ENCODE measurements around the gene CCDC74B. TPM values are rescaled to one million over a fixed set of nuclear protein-coding genes. Genes with fewer than 3 reads are reported as not detected.
A peak's percentile ranks its signal among the peaks of the same experiment; 100 is the strongest.
"Not testable (repeated sequence)": the region's sequence is repeated elsewhere in the genome, so short reads cannot be mapped to it uniquely, and the experiment has no call there.

CCDC74B gene
- total and polyA plus RNA-seq, 5 experiments from 2014 or later = 0.49 to 0.57 TPM; not detected in 3

- POLR2A ChIA-PET, H3K9me3 Mint-ChIP-seq, ATAC-seq, DNase-seq, H3K27ac Mint-ChIP-seq, H3K27me3 Mint-ChIP-seq: not testable (repeated sequence)
- H3K36me3 Mint-ChIP-seq = peaks cover 0 to 50% (median 7%) of the 10 kb centered on the region in 3 donors
- peak overlapping the region in 1 of 10 donors; percentile 20 for H3K4me3 Mint-ChIP-seq
- H3K4me1 Mint-ChIP-seq = peaks cover 0 to 12% (median 2%) of the 10 kb centered on the region in 4 donors
Observed at GRCh38 chr2:130160838-130161705, 16.2 kb upstream of the CCDC74B start.

GRCh38 chr2:130160131-130160530, 15.2 kb upstream of the CCDC74B start:
- no peak for ATAC-seq
- Mint-ChIP-seq H3K4me1 (peaks cover 0 to 12% (median 2%) of the 10 kb centered on the region in 4 donors), H3K4me3 (no peak overlapping the region), H3K9me3 (no peaks in the 10 kb centered on the region), H3K27me3 (no peaks in the 10 kb centered on the region), H3K27ac (peak overlapping the region in 1 of 10 donors; percentile 89), H3K36me3 (peaks cover 0 to 43% (median 4%) of the 10 kb centered on the region in 3 donors)
- POLR2A ChIA-PET = no interaction called here
- no peak for DNase-seq

- DNase-seq, ATAC-seq, H3K9me3 Mint-ChIP-seq, POLR2A ChIA-PET, H3K27me3 Mint-ChIP-seq, H3K4me3 Mint-ChIP-seq: not testable (repeated sequence)
- H3K36me3 Mint-ChIP-seq = peaks cover 0 to 37% (median 4%) of the 10 kb centered on the region in 3 donors
- peak overlapping the region in 1 of 10 donors; percentile 89 for H3K27ac Mint-ChIP-seq
- H3K4me1 Mint-ChIP-seq = peaks cover 0 to 12% (median 2%) of the 10 kb centered on the region in 4 donors
Observed at GRCh38 chr2:130159376-130159775, 14.5 kb upstream of the CCDC74B start.

- DNase-seq (no peak), ATAC-seq (no peak)
- H3K27me3 Mint-ChIP-seq = no peaks in the 10 kb centered on the region
- no peaks in the 10 kb centered on the region for H3K9me3 Mint-ChIP-seq
- no peak overlapping the region for H3K4me3 Mint-ChIP-seq
- H3K36me3 Mint-ChIP-seq = peaks cover 0 to 35% (median 4%) of the 10 kb centered on the region in 3 donors
- peaks cover 0 to 12% (median 2%) of the 10 kb centered on the region in 4 donors for H3K4me1 Mint-ChIP-seq
- POLR2A ChIA-PET = no interaction called here
- H3K27ac Mint-ChIP-seq = peak overlapping the region in 1 of 10 donors; percentile 41
Observed at GRCh38 chr2:130158631-130159030, 13.7 kb upstream of the CCDC74B start.

- peak overlapping the region in 1 of 10 donors; percentile 32 for H3K4me3 Mint-ChIP-seq
- H3K9me3 Mint-ChIP-seq, POLR2A ChIA-PET, H3K27me3 Mint-ChIP-seq: not testable (repeated sequence)
- ATAC-seq (peak in 1 of 2 donors; percentile 13), DNase-seq (peak in 1 of 10 donors; percentile 26)
- peak overlapping the region in 3 of 10 donors; percentile 14 to 41 (median 35) for H3K27ac Mint-ChIP-seq
- peaks cover 0 to 36% (median 5%) of the 10 kb centered on the region in 3 donors for H3K36me3 Mint-ChIP-seq
- H3K4me1 Mint-ChIP-seq = peaks cover 0 to 12% (median 2%) of the 10 kb centered on the region in 4 donors
Observed at GRCh38 chr2:130157825-130158514, 13.1 kb upstream of the CCDC74B start.

GRCh38 chr2:130157354-130157753, 12.4 kb upstream of the CCDC74B start:
- H3K4me3 Mint-ChIP-seq, ATAC-seq, POLR2A ChIA-PET, H3K27me3 Mint-ChIP-seq, H3K9me3 Mint-ChIP-seq, H3K27ac Mint-ChIP-seq, DNase-seq: not testable (repeated sequence)
- Mint-ChIP-seq H3K4me1 (peaks cover 0 to 12% (median 2%) of the 10 kb centered on the region in 4 donors), H3K36me3 (peaks cover 0 to 35% (median 6%) of the 10 kb centered on the region in 3 donors)

GRCh38 chr2:130156624-130157004, 11.7 kb upstream of the CCDC74B start:
- no peak for ATAC-seq

GRCh38 chr2:130155956-130156623, 11.2 kb upstream of the CCDC74B start:
- POLR2A ChIA-PET, H3K9me3 Mint-ChIP-seq, H3K27me3 Mint-ChIP-seq, H3K4me3 Mint-ChIP-seq, H3K27ac Mint-ChIP-seq: not testable (repeated sequence)
- peak in 1 of 2 donors; percentile 37 for ATAC-seq
- Mint-ChIP-seq H3K36me3 (peaks cover 0 to 33% (median 6%) of the 10 kb centered on the region in 3 donors), H3K4me1 (peaks cover 0 to 12% (median 2%) of the 10 kb centered on the region in 4 donors)
- peak in 1 of 10 donors; percentile 16 for DNase-seq

More at GRCh38 chr2:130156624-130157004, 11.7 kb upstream of the CCDC74B start:
- H3K4me3 Mint-ChIP-seq = no peak overlapping the region
- no peak overlapping the region for H3K27ac Mint-ChIP-seq
- no peaks in the 10 kb centered on the region for H3K9me3 Mint-ChIP-seq
- no peak for DNase-seq
- POLR2A ChIA-PET = no interaction called here
- peaks cover 0 to 12% (median 2%) of the 10 kb centered on the region in 4 donors for H3K4me1 Mint-ChIP-seq
- no peaks in the 10 kb centered on the region for H3K27me3 Mint-ChIP-seq
- peaks cover 0 to 37% (median 6%) of the 10 kb centered on the region in 3 donors for H3K36me3 Mint-ChIP-seq

- peaks cover 0 to 28% (median 2%) of the 10 kb centered on the region in 3 donors for H3K36me3 Mint-ChIP-seq
- ATAC-seq = no peak
Observed at GRCh38 chr2:130154773-130155765, 10.2 kb upstream of the CCDC74B start.

GRCh38 chr2:130154423-130154770, 9.5 kb upstream of the CCDC74B start:
- Mint-ChIP-seq H3K36me3 (peaks cover 0 to 23% (median 2%) of the 10 kb centered on the region in 3 donors), H3K4me1 (peaks cover 0 to 12% (median 2%) of the 10 kb centered on the region in 4 donors)
- H3K27ac Mint-ChIP-seq, DNase-seq, ATAC-seq, H3K9me3 Mint-ChIP-seq, H3K27me3 Mint-ChIP-seq, H3K4me3 Mint-ChIP-seq, POLR2A ChIA-PET: not testable (repeated sequence)

More at GRCh38 chr2:130154773-130155765, 10.2 kb upstream of the CCDC74B start:
- POLR2A ChIA-PET = no interaction called here
- no peaks in the 10 kb centered on the region for H3K27me3 Mint-ChIP-seq
- H3K9me3 Mint-ChIP-seq = no peaks in the 10 kb centered on the region
- H3K4me3 Mint-ChIP-seq = no peak overlapping the region
- H3K27ac Mint-ChIP-seq = peak overlapping the region in 2 of 10 donors; percentile 18 to 52
- H3K4me1 Mint-ChIP-seq = peaks cover 0 to 12% (median 2%) of the 10 kb centered on the region in 4 donors
- DNase-seq = no peak

- H3K4me3 Mint-ChIP-seq, H3K9me3 Mint-ChIP-seq, ATAC-seq, H3K27ac Mint-ChIP-seq, POLR2A ChIA-PET, DNase-seq, H3K27me3 Mint-ChIP-seq: not testable (repeated sequence)
- peaks cover 0 to 12% (median 2%) of the 10 kb centered on the region in 4 donors for H3K4me1 Mint-ChIP-seq
- H3K36me3 Mint-ChIP-seq = peaks cover 0 to 21% (median 2%) of the 10 kb centered on the region in 3 donors
Observed at GRCh38 chr2:130153721-130154422, 9.0 kb upstream of the CCDC74B start.
